Endothelial cell of umbilical vein (primary cell): Measurements from ENCODE around the gene RPH3AL. TPM values are rescaled to one million over a fixed set of nuclear protein-coding genes. Genes with fewer than 3 reads are reported as not detected.

Source experiments
- BruUV-seq: library from RNA; stranded (reverse); fragments of 400-500 nt; replicated peaks from 2 replicates; lab custom pipeline; 2021; lab: Mats Ljungman, UMichigan
- CTCF ChIA-PET: fragments of 300-600, 350-600 bp; sonication (Branson Sonifier 250); formaldehyde crosslinking; loops from one replicate; lab custom pipeline; 2021; ENCODE audit warnings: antibody characterized with exemption, inconsistent platforms; lab: Charles Lee
- POLR2A ChIA-PET: fragments of 300-600, 350-600 bp; sonication (Branson Sonifier 250); formaldehyde crosslinking; loops from one replicate; lab custom pipeline; 2021; ENCODE audit warnings: antibody characterized with exemption, inconsistent platforms; lab: Charles Lee
- DNase-seq: peaks from one replicate; pipeline ENCODE4 v3.0.0-alpha.2; 2011; ENCODE audit warnings: low read depth, low spot score
- FAIRE-seq: peaks from 2 replicates; lab custom pipeline; 2011; peaks lifted over from hg19 to GRCh38; lab: Jason Lieb, UNC
- H2AFZ ChIP-seq: 2 replicates; pipeline ENCODE4 v1.6.0; 2012; ENCODE audit warnings: low read depth, low read length, control low read depth, inconsistent platforms
- H3K27ac ChIP-seq: 2 replicates; pipeline ENCODE4 v1.5.1; 2011; ENCODE audit warnings: low read depth, mild to moderate bottlenecking, control low read depth, low read length, moderate library complexity; ENCODE audit not compliant: insufficient read depth
- H3K27me3 ChIP-seq, 2 experiments: 2 replicates each; pipeline versions ENCODE4 v1.6.0 to v1.6.1; 2011; ENCODE audit warnings: low read length in 2 of 2, mixed read lengths in 1 of 2; ENCODE audit not compliant: control insufficient read depth in 2 of 2, insufficient read depth in 2 of 2
- H3K36me3 ChIP-seq, 2 experiments: 2 replicates in 1 of 2; 3 replicates in 1 of 2; pipeline ENCODE4 v1.5.1; 2011; ENCODE audit warnings: low read length in 2 of 2, mild to moderate bottlenecking in 1 of 2, moderate library complexity in 1 of 2; ENCODE audit not compliant: control insufficient read depth in 2 of 2, insufficient read depth in 2 of 2; ENCODE audit errors: extremely low read depth in 1 of 2
- H3K4me1 ChIP-seq: 3 replicates; pipeline ENCODE4 v1.5.1; 2011; ENCODE audit warnings: mild to moderate bottlenecking, low read length; ENCODE audit not compliant: control insufficient read depth, insufficient read depth; ENCODE audit errors: extremely low read depth
- H3K4me2 ChIP-seq: 2 replicates; pipeline ENCODE4 v1.6.1; 2011; ENCODE audit warnings: low read length, control low read depth, mixed read lengths; ENCODE audit not compliant: insufficient read depth
- H3K4me3 ChIP-seq, 3 experiments: fragments of 200-600 bp in 1 of 3; sonication (generic), shearing (Covaris generic) in 1 of 3; replicated peaks in 1 of 3; 2 replicates each; pipeline ENCODE4 v1.5.1; 2011 to 2016; ENCODE audit warnings: control low read depth in 3 of 3, low read length in 3 of 3, mild to moderate bottlenecking in 2 of 3, inconsistent platforms in 1 of 3, low read depth in 1 of 3, moderate library complexity in 1 of 3; ENCODE audit not compliant: insufficient read depth in 1 of 3
- H3K79me2 ChIP-seq: 2 replicates; pipeline ENCODE4 v1.6.0; 2012; ENCODE audit warnings: low read length, inconsistent platforms; ENCODE audit not compliant: control insufficient read depth, insufficient read depth
- H3K9ac ChIP-seq: replicated peaks from 2 replicates; pipeline ENCODE3; 2011; ENCODE audit warnings: low read length, control low read depth; ENCODE audit not compliant: insufficient read depth; ENCODE audit errors: extremely low read depth
- H3K9me1 ChIP-seq: replicated peaks from 3 replicates; pipeline ENCODE4 v1.6.0; 2011; ENCODE audit warnings: mild to moderate bottlenecking, low read length; ENCODE audit not compliant: control insufficient read depth, insufficient read depth; ENCODE audit errors: extremely low read depth
- H3K9me3 ChIP-seq: replicated peaks from 2 replicates; pipeline ENCODE4 v1.5.1; 2012; ENCODE audit warnings: low read length, inconsistent platforms; ENCODE audit not compliant: control insufficient read depth, insufficient read depth
- H4K20me1 ChIP-seq: replicated peaks from 2 replicates; pipeline ENCODE3; 2011; ENCODE audit warnings: mild to moderate bottlenecking, low read length; ENCODE audit not compliant: control insufficient read depth, insufficient read depth; ENCODE audit errors: extremely low read depth
- EZH2 ChIP-seq: IDR thresholded peaks from 2 replicates; pipeline ENCODE4 v1.6.1; 2012; ENCODE audit warnings: borderline replicate concordance, low read depth, mild to moderate bottlenecking, moderate library complexity, low read length, inconsistent platforms; ENCODE audit not compliant: severe bottlenecking
- FOS ChIP-seq: IDR thresholded peaks from 2 replicates; pipeline ENCODE4 v1.6.1; 2011; ENCODE audit warnings: mild to moderate bottlenecking, low read length, moderate library complexity, borderline replicate concordance; ENCODE audit not compliant: insufficient read depth
- GATA2 ChIP-seq: IDR thresholded peaks from 2 replicates; pipeline ENCODE4 v1.7.0; 2011; ENCODE audit warnings: low read depth, mild to moderate bottlenecking, moderate library complexity, mixed read lengths, low read length; ENCODE audit not compliant: insufficient read length, insufficient read depth
- JUN ChIP-seq: IDR thresholded peaks from 2 replicates; pipeline ENCODE4 v1.6.1; 2011; ENCODE audit warnings: borderline replicate concordance, low read depth; ENCODE audit not compliant: insufficient read length, insufficient read depth
- MYC ChIP-seq: IDR thresholded peaks from one replicate; pipeline ENCODE4 v1.6.1; 2011; ENCODE audit warnings: mild to moderate bottlenecking, low read depth, low read length
- POLR2A ChIP-seq: IDR thresholded peaks from 2 replicates; pipeline ENCODE4 v1.6.1; 2012; ENCODE audit warnings: low read depth, mild to moderate bottlenecking, control low read depth, low read length
- POLR2AphosphoS5 ChIP-seq: IDR thresholded peaks from 2 replicates; pipeline ENCODE4 v1.6.1; 2012; ENCODE audit warnings: low read depth, mild to moderate bottlenecking, control low read depth, low read length, moderate library complexity; ENCODE audit not compliant: insufficient read depth
- dilution Hi-C: fragments of 300-500 bp; cut with MboI; formaldehyde crosslinking; loops from one replicate; pipeline ENCODE4 v1.15.0; 2019; ENCODE audit warnings: low sequenced_read_pairs; ENCODE audit not compliant: extremely low pct_ligation_motif_present
- intact Hi-C: fragments of 100-400 bp; cut with micrococcal nuclease; formaldehyde crosslinking; loops from one replicate; pipeline ENCODE4 v1.10.0; 2022
- polyA plus RNA-seq, 4 experiments: library from polyadenylated mRNA; depleted of rRNA in 3 of 4; stranded (reverse) in 3 of 4; unstranded in 1 of 4; fragments of >200 nt; gene quantifications; 2 replicates each; pipeline versions ENCODE4 v1.2.1 to v1.2.3, GENCODE V29; 2011 to 2012; ENCODE audit warnings: missing spikeins in 1 of 4
- total RNA-seq: library from RNA; stranded (reverse); gene quantifications from 2 replicates; pipeline ENCODE4 v1.2.3, GENCODE V29; 2021
- TF ChIP-seq, protein P1 (sequence below), 2 donors: IDR thresholded peaks; 1 replicate in 1 of 2; 2 replicates in 1 of 2; pipeline ENCODE4 v1.5.1; 2011; ENCODE audit warnings: low read length in 2 of 2, mild to moderate bottlenecking in 2 of 2, moderate library complexity in 2 of 2, control low read depth in 1 of 2, inconsistent platforms in 1 of 2, low read depth in 1 of 2; ENCODE audit not compliant: insufficient read depth in 1 of 2; ENCODE audit errors: extremely low read depth in 1 of 2

The RPH3AL gene
- total and polyA plus RNA-seq, 2 donors (not counting 3 experiments of a cell fraction or from before 2014, with no cell fraction given): 4.1 to 7.0 TPM

DNA sequence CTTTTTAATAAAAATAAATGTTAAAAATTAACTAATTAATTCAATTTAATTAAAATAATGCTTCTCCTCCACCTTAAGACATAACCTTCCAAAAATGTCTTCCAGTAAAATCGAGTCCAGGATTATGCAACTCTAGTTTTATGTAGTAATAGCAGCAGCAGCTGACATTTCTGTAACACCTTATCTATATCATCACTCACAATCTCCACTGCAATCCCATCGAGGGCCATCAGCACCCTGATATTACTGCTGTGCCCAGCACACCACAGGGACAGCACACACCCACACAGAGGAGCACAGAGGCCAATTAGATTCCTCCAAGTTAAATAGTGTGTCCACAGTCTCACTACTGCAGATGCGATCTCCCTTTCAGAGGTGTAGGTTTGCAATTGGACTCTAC is 2.9 kb downstream of the RPH3AL start:
- Histone ChIP-seq H3K27me3 (no peaks in the 10 kb centered on the region), H3K9me1 (no peaks in the 10 kb centered on the region), H3K4me2 (no peak overlapping the region), H3K4me1 (peaks cover 51% of the 10 kb centered on the region), H2AFZ (no peak overlapping the region), H3K36me3 (no peaks in the 10 kb centered on the region), H3K27ac (no peak overlapping the region), H3K4me3 (no peak overlapping the region), H4K20me1 (no peaks in the 10 kb centered on the region), H3K79me2 (no peaks in the 10 kb centered on the region), H3K9ac (no peak overlapping the region), H3K9me3 (no peaks in the 10 kb centered on the region)
- intact Hi-C loops (loop anchor here (1.0 kb wide), 1 partner anchor 15 kb away; no protein-coding TSS in a partner anchor), dilution Hi-C loops (no loop called here)
- TF ChIP-seq MYC (no peak), GATA2 (no peak), POLR2AphosphoS5 (no peak), JUN (no peak), FOS (no peak), EZH2 (no peak), POLR2A (no peak)
- TF ChIP-seq, protein P1, sequence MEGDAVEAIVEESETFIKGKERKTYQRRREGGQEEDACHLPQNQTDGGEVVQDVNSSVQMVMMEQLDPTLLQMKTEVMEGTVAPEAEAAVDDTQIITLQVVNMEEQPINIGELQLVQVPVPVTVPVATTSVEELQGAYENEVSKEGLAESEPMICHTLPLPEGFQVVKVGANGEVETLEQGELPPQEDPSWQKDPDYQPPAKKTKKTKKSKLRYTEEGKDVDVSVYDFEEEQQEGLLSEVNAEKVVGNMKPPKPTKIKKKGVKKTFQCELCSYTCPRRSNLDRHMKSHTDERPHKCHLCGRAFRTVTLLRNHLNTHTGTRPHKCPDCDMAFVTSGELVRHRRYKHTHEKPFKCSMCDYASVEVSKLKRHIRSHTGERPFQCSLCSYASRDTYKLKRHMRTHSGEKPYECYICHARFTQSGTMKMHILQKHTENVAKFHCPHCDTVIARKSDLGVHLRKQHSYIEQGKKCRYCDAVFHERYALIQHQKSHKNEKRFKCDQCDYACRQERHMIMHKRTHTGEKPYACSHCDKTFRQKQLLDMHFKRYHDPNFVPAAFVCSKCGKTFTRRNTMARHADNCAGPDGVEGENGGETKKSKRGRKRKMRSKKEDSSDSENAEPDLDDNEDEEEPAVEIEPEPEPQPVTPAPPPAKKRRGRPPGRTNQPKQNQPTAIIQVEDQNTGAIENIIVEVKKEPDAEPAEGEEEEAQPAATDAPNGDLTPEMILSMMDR (IDR thresholded peaks at IDR 0.05; ENCODE audit: extremely low read depth in 1 of 2, insufficient read depth in 1 of 2, low read depth in 1 of 2, low read length in 2 of 2): no peak
- POLR2A ChIA-PET: no interaction called here
- peak; percentile 9 for DNase-seq
- CTCF ChIA-PET: interaction anchor here (0.9 to 2.4 kb wide), 5 partner anchors 16 to 351 kb away, joined by 3 to 9 read pairs (median 5); no protein-coding TSS in a partner anchor
- no peak for FAIRE-seq
- no TSS peak for BruUV-seq
